22Rv1 (cell line): ENCODE measurements around the gene GINS2.

Source experiments
- H3K27ac ChIP-seq: fragments of 450-650 bp; 2 replicates; pipeline ENCODE4 v1.5.1; 2017
- ZFX ChIP-seq: fragments of 450-650 bp; IDR thresholded peaks from 2 replicates; pipeline ENCODE4 v1.6.1; 2017; ENCODE audit warnings: antibody characterized with exemption, borderline replicate concordance
- TF ChIP-seq, protein P1 (sequence below): fragments of 450-650 bp; IDR thresholded peaks from 2 replicates; pipeline ENCODE4 v1.5.1; 2017; ENCODE audit warnings: mild to moderate bottlenecking

GINS2 gene

DNA sequence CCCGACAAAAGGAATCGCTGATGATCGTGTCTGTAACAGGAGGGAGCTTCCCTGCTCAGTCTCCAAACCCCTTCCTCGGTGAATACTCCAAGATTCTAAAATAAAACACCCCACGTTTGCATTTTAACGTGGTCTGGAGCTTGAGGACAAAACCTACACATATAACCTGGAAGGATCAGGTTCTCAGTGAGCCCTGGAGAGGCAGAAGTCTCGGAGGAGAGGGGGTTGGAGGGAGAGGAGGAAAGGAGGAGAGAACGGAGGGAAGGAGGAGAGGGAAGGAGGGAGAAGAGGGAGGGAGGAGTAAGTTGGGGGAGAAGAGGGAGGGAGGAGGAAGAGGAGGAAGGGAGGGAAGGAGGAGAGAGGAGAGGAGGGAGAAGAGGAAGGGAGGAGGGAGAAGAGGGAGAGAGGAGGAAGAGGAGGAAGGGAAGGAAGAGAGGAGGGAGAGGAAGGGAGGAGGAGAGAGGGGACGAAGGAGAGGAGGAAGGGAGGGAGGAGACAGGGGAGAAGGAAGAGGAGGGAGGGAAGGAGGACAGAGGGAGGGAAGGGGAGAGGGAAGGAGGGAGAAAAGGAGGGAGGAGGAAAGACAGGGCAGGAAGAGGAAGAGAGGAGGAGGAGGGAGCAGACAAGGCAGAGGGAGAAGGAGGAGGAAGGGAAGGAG lies 27.4 kb upstream of the GINS2 start:
- H3K27ac ChIP-seq = no peak overlapping the region
- TF ChIP-seq ZFX = no peak
- TF ChIP-seq, protein P1, sequence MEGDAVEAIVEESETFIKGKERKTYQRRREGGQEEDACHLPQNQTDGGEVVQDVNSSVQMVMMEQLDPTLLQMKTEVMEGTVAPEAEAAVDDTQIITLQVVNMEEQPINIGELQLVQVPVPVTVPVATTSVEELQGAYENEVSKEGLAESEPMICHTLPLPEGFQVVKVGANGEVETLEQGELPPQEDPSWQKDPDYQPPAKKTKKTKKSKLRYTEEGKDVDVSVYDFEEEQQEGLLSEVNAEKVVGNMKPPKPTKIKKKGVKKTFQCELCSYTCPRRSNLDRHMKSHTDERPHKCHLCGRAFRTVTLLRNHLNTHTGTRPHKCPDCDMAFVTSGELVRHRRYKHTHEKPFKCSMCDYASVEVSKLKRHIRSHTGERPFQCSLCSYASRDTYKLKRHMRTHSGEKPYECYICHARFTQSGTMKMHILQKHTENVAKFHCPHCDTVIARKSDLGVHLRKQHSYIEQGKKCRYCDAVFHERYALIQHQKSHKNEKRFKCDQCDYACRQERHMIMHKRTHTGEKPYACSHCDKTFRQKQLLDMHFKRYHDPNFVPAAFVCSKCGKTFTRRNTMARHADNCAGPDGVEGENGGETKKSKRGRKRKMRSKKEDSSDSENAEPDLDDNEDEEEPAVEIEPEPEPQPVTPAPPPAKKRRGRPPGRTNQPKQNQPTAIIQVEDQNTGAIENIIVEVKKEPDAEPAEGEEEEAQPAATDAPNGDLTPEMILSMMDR = no peak

DNA sequence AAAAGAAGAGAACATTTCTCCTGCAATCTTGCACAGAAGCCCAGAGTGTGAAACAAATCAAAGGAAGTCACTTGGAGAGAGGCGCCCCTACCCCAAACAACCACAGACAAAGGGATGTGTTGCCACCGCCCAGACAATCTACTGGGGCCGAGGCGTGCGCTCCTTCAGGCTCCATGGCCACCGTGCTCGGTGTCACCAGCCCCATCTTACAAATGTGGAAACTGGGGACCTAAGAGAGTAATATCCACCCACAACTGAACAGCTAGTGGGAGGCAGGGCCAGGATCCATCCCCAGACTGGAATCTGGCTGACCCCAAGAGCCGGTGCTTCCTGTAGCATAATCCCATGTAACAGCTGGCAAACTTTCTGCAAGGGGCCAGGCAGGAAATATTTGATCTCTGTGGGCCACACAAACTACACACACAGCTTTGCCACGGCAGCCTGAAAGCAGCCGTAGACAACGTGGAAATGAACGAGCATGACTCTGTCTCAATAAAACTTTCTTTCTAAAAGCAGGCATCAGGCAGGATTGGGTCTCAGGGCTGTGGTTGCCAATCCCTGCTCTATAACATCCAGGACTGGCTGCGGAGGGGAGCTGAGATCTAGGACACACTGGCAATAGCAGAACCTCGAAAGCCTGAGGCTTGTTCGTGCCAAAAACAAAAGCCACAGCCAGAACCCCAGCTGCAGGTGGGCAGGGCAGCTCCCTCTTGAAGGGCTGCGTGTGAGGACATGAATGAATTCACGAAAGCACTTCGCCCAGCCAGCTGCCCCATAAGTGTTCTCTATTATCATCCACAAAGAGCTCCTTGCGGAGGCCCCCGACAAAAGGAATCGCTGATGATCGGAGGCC lies 26.6 kb upstream of the GINS2 start:
- TF ChIP-seq ZFX = no peak
- TF ChIP-seq, protein P1 = no peak
- no peak overlapping the region for H3K27ac ChIP-seq

DNA sequence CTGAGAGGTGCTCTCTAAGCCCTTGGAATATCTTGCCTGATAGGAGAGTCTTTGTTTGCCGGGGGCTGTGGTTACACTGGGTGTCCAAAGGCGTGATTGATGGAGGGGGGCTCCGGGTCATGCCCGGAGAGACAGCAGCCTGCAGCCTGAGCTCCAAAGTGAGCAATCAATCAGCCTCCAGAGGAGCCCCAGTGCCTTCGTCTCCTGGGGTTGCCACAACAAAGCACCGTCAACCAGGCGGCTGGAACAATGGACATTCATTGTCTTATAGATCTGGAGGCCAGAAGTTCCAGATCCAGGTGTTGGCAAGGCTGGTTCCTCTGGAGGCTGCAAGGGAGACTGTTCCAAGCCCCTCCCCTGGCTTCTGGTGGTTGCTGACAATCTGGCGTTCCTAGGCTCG lies 24.0 kb upstream of the GINS2 start:
- no peak overlapping the region for H3K27ac ChIP-seq

DNA sequence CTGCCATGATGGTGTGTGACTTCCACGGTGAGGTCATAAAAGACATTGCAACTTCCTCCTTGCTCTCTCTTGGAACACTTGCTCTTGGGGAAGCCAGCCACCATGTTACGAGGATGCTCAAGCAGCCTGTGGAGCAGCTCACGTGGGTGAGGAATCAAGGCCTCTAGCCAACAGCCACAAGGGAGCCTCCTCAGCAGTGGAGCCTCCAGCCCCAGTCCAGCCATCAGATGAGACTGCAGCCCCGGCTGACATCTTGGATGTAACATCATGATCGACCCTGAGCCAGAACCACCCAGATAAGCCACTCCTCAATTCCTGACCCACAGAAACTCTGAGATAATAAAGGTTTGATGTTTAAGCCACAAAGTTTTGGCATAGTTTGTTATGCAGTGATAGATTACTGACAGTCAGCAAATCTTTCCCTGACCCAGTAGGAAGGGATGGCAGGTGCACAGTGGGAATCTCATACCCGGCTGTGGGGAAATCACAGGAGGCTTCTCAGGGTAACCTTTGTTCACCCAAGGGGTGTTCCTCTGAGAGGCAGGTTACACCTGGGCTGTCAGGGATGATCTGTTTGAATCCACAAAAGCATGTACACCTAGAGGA lies 23.3 kb upstream of the GINS2 start:
- H3K27ac ChIP-seq = no peak overlapping the region
- TF ChIP-seq, protein P1 = no peak
- TF ChIP-seq ZFX = no peak

More for the DNA sequence above, 24.0 kb upstream of the GINS2 start:
- TF ChIP-seq, protein P1 = no peak
- TF ChIP-seq ZFX = no peak

DNA sequence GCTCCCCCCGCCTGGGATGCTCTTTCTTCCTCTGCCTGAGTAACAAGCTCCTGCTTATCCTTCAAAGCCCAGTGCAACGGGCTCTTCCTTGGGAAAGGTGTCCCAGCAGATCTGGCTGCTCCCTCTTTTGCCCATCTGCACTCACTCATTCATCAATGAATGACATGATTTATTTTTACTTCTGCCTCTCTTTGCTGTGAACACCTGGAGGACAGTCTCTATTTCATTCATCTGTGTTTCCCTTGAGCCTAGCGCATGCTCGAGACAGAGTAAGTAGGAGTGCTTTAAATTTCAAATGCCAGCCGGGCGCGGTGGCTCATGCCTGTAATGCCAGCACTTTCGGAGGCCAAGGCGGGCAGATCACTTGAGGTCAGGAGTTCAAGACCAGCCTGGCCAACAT lies 22.0 kb upstream of the GINS2 start:
- H3K27ac ChIP-seq = no peak overlapping the region
- no peak for TF ChIP-seq ZFX
- TF ChIP-seq, protein P1 = no peak

DNA sequence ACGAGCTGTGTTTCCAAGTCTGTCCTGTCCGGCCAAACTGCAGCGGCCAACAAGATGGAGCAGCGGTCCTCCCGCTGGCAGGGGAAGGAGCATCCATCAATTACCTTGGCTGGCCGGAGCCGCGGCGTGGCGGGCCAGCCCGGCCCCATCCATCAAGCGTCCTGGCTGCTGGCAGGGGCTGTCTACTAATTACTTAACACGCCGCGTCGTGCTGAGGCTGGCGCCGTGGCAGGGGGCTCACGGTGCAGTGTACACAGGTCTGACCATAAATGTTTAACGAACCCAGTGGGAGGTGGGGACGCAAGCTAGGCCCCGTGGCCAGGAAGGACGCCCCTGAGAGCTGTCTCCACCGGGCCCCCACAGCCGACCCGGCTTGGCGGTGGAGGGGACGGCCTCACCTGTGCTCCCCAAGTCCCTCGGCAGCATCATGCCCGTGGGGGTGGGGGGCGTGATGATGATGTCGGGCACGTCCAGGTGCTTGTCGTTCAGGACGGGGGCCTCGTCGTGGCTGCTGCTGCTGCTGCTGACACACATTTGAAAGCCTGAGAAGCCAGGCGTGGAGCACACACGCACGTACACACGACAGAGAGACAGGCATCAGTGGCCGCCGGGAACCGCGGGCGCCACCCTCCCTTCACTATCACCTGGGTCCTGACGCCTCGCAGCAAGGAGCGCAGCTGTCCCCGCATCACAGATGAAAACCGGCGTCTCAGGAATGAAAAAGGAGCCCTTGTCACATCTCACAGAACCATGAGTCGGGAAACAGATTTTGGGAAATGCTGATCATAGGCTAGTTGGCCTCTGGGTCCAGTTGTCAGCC lies 21.2 kb upstream of the GINS2 start:
- TF ChIP-seq, protein P1 = no peak
- TF ChIP-seq ZFX = no peak
- no peak overlapping the region for H3K27ac ChIP-seq
